B cell (primary cell): ENCODE results near the gene SLC15A3. TPM values are rescaled to one million over a fixed set of nuclear protein-coding genes. Genes with fewer than 3 reads are reported as not detected.
A peak's percentile ranks its signal among the peaks of the same experiment; 100 is the strongest.

Source experiments
- ATAC-seq: fragments of 200-7000 bp; cut with Tn5 transposase; one replicate; pipeline ENCODE4 v1.10.0; 2021; ENCODE audit warnings: low read depth, mild to moderate bottlenecking, moderate number of reproducible peaks, moderate library complexity
- CTCF ChIA-PET: fragments of 350-600 bp; sonication (Branson Sonifier 250); formaldehyde crosslinking; loops from one replicate; lab custom pipeline; 2021; ENCODE audit warnings: antibody characterized with exemption, inconsistent platforms; lab: Charles Lee
- POLR2A ChIA-PET: fragments of 350-600 bp; sonication (Branson Sonifier 250); formaldehyde crosslinking; loops from one replicate; lab custom pipeline; 2021; ENCODE audit warnings: antibody characterized with exemption; lab: Charles Lee
- DNase-seq: peaks from one replicate; pipeline ENCODE4 v3.0.0; 2013
- H2AFZ ChIP-seq: 2 replicates; pipeline ENCODE4 v1.6.1; 2012; ENCODE audit warnings: mild to moderate bottlenecking, low read depth, low read length; ENCODE audit not compliant: insufficient read depth, poor library complexity, severe bottlenecking
- H3K27ac ChIP-seq, 2 donors: 1 replicate in 1 of 2; 2 replicates in 1 of 2; pipeline ENCODE4 v1.5.1; 2012 to 2013; ENCODE audit warnings: low read length in 2 of 2, mild to moderate bottlenecking in 2 of 2, moderate library complexity in 1 of 2
- H3K27me3 ChIP-seq, 4 experiments: fragments of 200-600 bp in 1 of 4; sonication (generic) in 1 of 4; replicated peaks in 1 of 4; 1 replicate in 2 of 4; 2 replicates in 2 of 4; pipeline versions ENCODE4 v1.6.1 to v1.7.0; 2013 to 2016; ENCODE audit warnings: low read length in 3 of 4, mild to moderate bottlenecking in 2 of 4, mixed read lengths in 1 of 4, moderate library complexity in 1 of 4; ENCODE audit not compliant: insufficient read depth in 4 of 4, control insufficient read depth in 3 of 4; ENCODE audit errors: control extremely low read depth in 1 of 4
- H3K36me3 ChIP-seq, 2 experiments: replicated peaks in 1 of 2; 1 replicate in 1 of 2; 2 replicates in 1 of 2; pipeline versions ENCODE4 v1.6.1 to v1.7.1; 2013; ENCODE audit warnings: low read length in 1 of 2; ENCODE audit not compliant: insufficient read depth in 2 of 2, control insufficient read depth in 1 of 2; ENCODE audit errors: control extremely low read depth in 1 of 2, extremely low read depth in 1 of 2
- H3K4me1 ChIP-seq, 2 donors: fragments of 200-600 bp in 1 of 2; sonication (generic) in 1 of 2; 1 replicate in 1 of 2; 2 replicates in 1 of 2; pipeline versions ENCODE4 v1.5.1 to v1.6.1; 2013 to 2017; ENCODE audit warnings: low read length in 2 of 2; ENCODE audit not compliant: control insufficient read depth in 2 of 2, insufficient read depth in 2 of 2
- H3K4me2 ChIP-seq: replicated peaks from 2 replicates; pipeline ENCODE3; 2012; ENCODE audit warnings: mild to moderate bottlenecking, low read depth, low read length; ENCODE audit not compliant: poor library complexity, severe bottlenecking
- H3K4me3 ChIP-seq, 5 experiments: fragments of 200-600 bp in 1 of 5; sonication (generic) in 1 of 5; 1 replicate in 3 of 5; 2 replicates in 2 of 5; pipeline versions ENCODE4 v1.5.1 to v1.7.0; 2011 to 2016; ENCODE audit warnings: low read length in 4 of 5, mild to moderate bottlenecking in 4 of 5, low read depth in 2 of 5, control low read depth in 1 of 5, moderate library complexity in 1 of 5; ENCODE audit not compliant: insufficient read depth in 1 of 5; ENCODE audit errors: control extremely low read depth in 1 of 5, extremely low read depth in 1 of 5
- H3K79me2 ChIP-seq: fragments of 200-600 bp; sonication (generic); one replicate; pipeline ENCODE4 v1.6.0; 2016; ENCODE audit warnings: low read length; ENCODE audit not compliant: control insufficient read depth, insufficient read depth
- H3K9ac ChIP-seq: fragments of 200-600 bp; sonication (generic); 2 replicates; pipeline ENCODE4 v1.6.1; 2017; ENCODE audit warnings: mild to moderate bottlenecking, low read length, moderate library complexity
- H3K9me3 ChIP-seq, 3 donors: one replicate each; pipeline versions ENCODE4 v1.6.1 to v1.7.1; 2013; ENCODE audit warnings: low read length in 2 of 3; ENCODE audit not compliant: control insufficient read depth in 2 of 3, insufficient read depth in 1 of 3; ENCODE audit errors: control extremely low read depth in 1 of 3
- H4K20me1 ChIP-seq: 2 replicates; pipeline ENCODE4 v1.6.0; 2012; ENCODE audit warnings: mild to moderate bottlenecking, low read length; ENCODE audit not compliant: insufficient read depth, control insufficient read depth, poor library complexity, severe bottlenecking
- H3K27ac Mint-ChIP-seq: one replicate; pipeline ENCODE4 v1.8.0; 2021; ENCODE audit warnings: mixed read lengths
- H3K27me3 Mint-ChIP-seq: one replicate; pipeline ENCODE4 v1.8.0; 2021; ENCODE audit warnings: mixed read lengths
- H3K4me1 Mint-ChIP-seq: one replicate; pipeline ENCODE4 v1.8.0; 2021; ENCODE audit warnings: mixed read lengths
- H3K4me3 Mint-ChIP-seq: one replicate; pipeline ENCODE4 v1.8.0; 2021; ENCODE audit warnings: mixed read lengths
- H3K9me3 Mint-ChIP-seq: one replicate; pipeline ENCODE4 v1.8.0; 2022; ENCODE audit warnings: mixed read lengths; ENCODE audit not compliant: insufficient read depth
- CTCF ChIP-seq: fragments of 200-600 bp; IDR thresholded peaks from one replicate; pipeline ENCODE4 v1.8.0; 2022; ENCODE audit warnings: antibody characterized with exemption, mild to moderate bottlenecking
- EZH2 ChIP-seq: IDR thresholded peaks from 2 replicates; pipeline ENCODE4 v1.6.1; 2012; ENCODE audit warnings: borderline replicate concordance, low read depth, mild to moderate bottlenecking, moderate library complexity, low read length; ENCODE audit not compliant: insufficient read depth, poor library complexity, severe bottlenecking
- WGBS: methylation state at CpG from one replicate; pipeline ENCODE4 v1.1.5; 2013; ENCODE audit warnings: missing lambda C conversion rate; ENCODE audit not compliant: insufficient coverage; 5-methylcytosine and 5-hydroxymethylcytosine counted together
- intact Hi-C: fragments of 100-400 bp; cut with micrococcal nuclease; formaldehyde crosslinking; loops from one replicate; pipeline ENCODE4 v1.10.0; 2022
- polyA plus RNA-seq: library from polyadenylated mRNA; depleted of rRNA; stranded (reverse); fragments of >200 nt; gene quantifications from 2 replicates; pipeline ENCODE4 v1.2.3, GENCODE V29; 2012
- total RNA-seq, 2 donors: library from RNA; stranded (reverse); fragments of 120-200 nt in 1 of 2; gene quantifications; 1 replicate in 1 of 2; 2 replicates in 1 of 2; pipeline versions ENCODE4 v1.2.3 to v1.2.4, GENCODE V29; 2013 to 2022

The SLC15A3 gene
- total and polyA plus RNA-seq, 2 donors (not counting 1 experiment from before 2014, with no cell fraction given), result 61.5 to 91.4 TPM

- H3K27ac Mint-ChIP-seq, result no peak overlapping the region
- CTCF ChIA-PET, result no interaction called here
Measured at GRCh38 chr11:60957188-60957587, 5.2 kb upstream of the SLC15A3 start.

GRCh38 chr11:60955571-60955970 is 3.6 kb upstream of the SLC15A3 start:
- no peaks in the 10 kb centered on the region for H3K27me3 Mint-ChIP-seq
- H3K79me2 ChIP-seq, result peaks cover 23% of the 10 kb centered on the region
- no peaks in the 10 kb centered on the region for H4K20me1 ChIP-seq
- no peaks in the 10 kb centered on the region for H3K36me3 ChIP-seq
- H3K4me3 Mint-ChIP-seq, result no peak overlapping the region
- H3K9me3 ChIP-seq, result no peaks in the 10 kb centered on the region
- ChIA-PET POLR2A (no interaction called here), CTCF (interaction anchor here (0.7 to 1.6 kb wide), 2 partner anchors 125 to 174 kb away, joined by 3 to 5 read pairs; no protein-coding TSS in a partner anchor)
- ATAC-seq (no peak), DNase-seq (peak; percentile 23)
- intact Hi-C loops, result no loop called here
- H3K4me1 Mint-ChIP-seq, result peaks cover 29% of the 10 kb centered on the region
- H3K9me3 Mint-ChIP-seq, result no peaks in the 10 kb centered on the region
- no peak overlapping the region for H2AFZ ChIP-seq
- H3K9ac ChIP-seq, result no peak overlapping the region
- peak overlapping the region; percentile 32 for H3K27ac Mint-ChIP-seq
- H3K27me3 ChIP-seq, result no peaks in the 10 kb centered on the region
- no peak overlapping the region for H3K4me2 ChIP-seq
- peaks cover 26 to 39% of the 10 kb centered on the region in 2 donors for H3K4me1 ChIP-seq
- WGBS, result 55% methylated on average over 4 of the region's 5 CpGs
- TF ChIP-seq EZH2, result no peak
- no peak overlapping the region for H3K4me3 ChIP-seq
- no peak overlapping the region for H3K27ac ChIP-seq

More at GRCh38 chr11:60957188-60957587, 5.2 kb upstream of the SLC15A3 start:
- TF ChIP-seq EZH2, result no peak
- TF ChIP-seq CTCF, result no peak
- no peak overlapping the region for H3K4me3 Mint-ChIP-seq
- Histone ChIP-seq H3K4me1 (peaks cover 23 to 36% of the 10 kb centered on the region in 2 donors), H3K9ac (no peak overlapping the region), H3K27me3 (no peaks in the 10 kb centered on the region), H3K4me2 (no peak overlapping the region), H2AFZ (no peak overlapping the region), H3K4me3 (no peak overlapping the region), H3K27ac (no peak overlapping the region), H3K9me3 (no peaks in the 10 kb centered on the region), H3K36me3 (no peaks in the 10 kb centered on the region), H4K20me1 (no peaks in the 10 kb centered on the region), H3K79me2 (peaks cover 6% of the 10 kb centered on the region)
- intact Hi-C loops, result no loop called here
- no peak for DNase-seq
- POLR2A ChIA-PET, result no interaction called here
- ATAC-seq, result no peak
- peaks cover 5% of the 10 kb centered on the region for H3K27me3 Mint-ChIP-seq
- peaks cover 26% of the 10 kb centered on the region for H3K4me1 Mint-ChIP-seq
- 100% methylated on average over 3 of the region's 4 CpGs for WGBS
- no peaks in the 10 kb centered on the region for H3K9me3 Mint-ChIP-seq
